Measurements from ENCODE around the gene UBE3D. TPM values are rescaled to one million over a fixed set of nuclear protein-coding genes. Genes with fewer than 3 reads are reported as not detected.

The UBE3D gene
- total and polyA plus RNA-seq, 2 experiments from 2014 or later: 17.5 to 31.4 TPM

- TF ChIP-seq CTCF (conservative IDR thresholded peaks at IDR 0.05; ENCODE audit: low read depth in 2 of 2) (no peak), EZH2phosphoT487 (IDR thresholded peaks at IDR 0.05; ENCODE audit: unreplicated experiment) (no peak), ZNF114 (CRISPR knock-in tag; IDR thresholded peaks at IDR 0.05) (no peak), ZNF331 (CRISPR knock-in tag; IDR thresholded peaks at IDR 0.05; ENCODE audit: low read depth) (no peak), REST (IDR thresholded peaks at IDR 0.05; ENCODE audit: unreplicated experiment) (no peak), EZH2 (IDR thresholded peaks at IDR 0.05; ENCODE audit: low read depth, unreplicated experiment) (no peak), NANOG (IDR thresholded peaks at IDR 0.05; ENCODE audit: borderline replicate concordance) (no peak), CREB1 (CRISPR knock-in tag; IDR thresholded peaks at IDR 0.05; ENCODE audit: low read depth) (no peak)
Measured at GRCh38 chr6:83114164-83114563, 48.5 kb upstream of the UBE3D start (continued).

GRCh38 chr6:83113258-83113657 is 47.6 kb upstream of the UBE3D start:
- Histone ChIP-seq H3K4me1 (ENCODE audit: insufficient read depth) (0 out of 2 replicates have a peak, but pooled peaks cover 4% of the 10 kb centered on the region), H3K4me2 (no peak overlapping the region), H2AFZ (no peak overlapping the region), H3K36me3 (ENCODE audit: insufficient read depth) (no peaks in the 10 kb centered on the region), H3K9me2 (ENCODE audit: insufficient read depth) (no peaks in the 10 kb centered on the region), H4K20me1 (replicated peaks; ENCODE audit: insufficient read depth) (no peaks in the 10 kb centered on the region), H3K4me3 (no peak overlapping the region), H3K79me2 (replicated peaks; ENCODE audit: insufficient read depth) (no peaks in the 10 kb centered on the region), H3K27ac (ENCODE audit: low read depth) (no peak overlapping the region), H3F3A (replicated peaks; ENCODE audit: low read depth) (no peaks in the 10 kb centered on the region), H3K27me3 (ENCODE audit: insufficient read depth) (no peaks in the 10 kb centered on the region)
- Mint-ChIP-seq H3K27ac (no peak overlapping the region), H3K36me3 (ENCODE audit: low read depth) (peaks cover 4% of the 10 kb centered on the region; the same call in 1 of the 3 replicates), H3K27me3 (ENCODE audit: insufficient read depth, low read depth, poor library complexity) (no peaks in the 10 kb centered on the region), H3K9me3 (no peaks in the 10 kb centered on the region), H3K4me1 (peaks cover 11% of the 10 kb centered on the region; the same call in 2 of the 3 replicates), H3K4me3 (no peak overlapping the region)
- ATAC-seq: no peak
- no peak for DNase-seq (ENCODE audit: low spot score)
- no peak for TF ChIP-seq JUNB (IDR thresholded peaks at IDR 0.05; ENCODE audit: unreplicated experiment)
- TF ChIP-seq CTCF (conservative IDR thresholded peaks at IDR 0.05; ENCODE audit: low read depth in 2 of 2): no peak
- no peak for TF ChIP-seq REST (IDR thresholded peaks at IDR 0.05; ENCODE audit: unreplicated experiment)
- no peak for TF ChIP-seq EZH2 (IDR thresholded peaks at IDR 0.05; ENCODE audit: low read depth, unreplicated experiment)
- no peak for TF ChIP-seq STAT1 (IDR thresholded peaks at IDR 0.05; ENCODE audit: unreplicated experiment)
- no peak for TF ChIP-seq ZNF331 (CRISPR knock-in tag; IDR thresholded peaks at IDR 0.05; ENCODE audit: low read depth)
- TF ChIP-seq POLR2AphosphoS5 (IDR thresholded peaks at IDR 0.05; ENCODE audit: low read depth): no peak
- TF ChIP-seq CREB1 (CRISPR knock-in tag; IDR thresholded peaks at IDR 0.05; ENCODE audit: low read depth): no peak
